ENCODE results near the gene EPHA6. TPM values are rescaled to one million over a fixed set of nuclear protein-coding genes. Genes with fewer than 3 reads are reported as not detected.

Gene EPHA6
- total RNA-seq, 1 donor from 2014 or later: 0.11 TPM

- H3K4me3 ChIP-seq: no peak overlapping the region
- H3K9me3 Mint-ChIP-seq: no peaks in the 10 kb centered on the region
- H3K27ac ChIP-seq: no peak overlapping the region
- no peaks in the 10 kb centered on the region for H4K20me1 ChIP-seq (ENCODE audit: low read depth)
- no peak overlapping the region for H3K9ac ChIP-seq
- no peak overlapping the region for H3K4me3 Mint-ChIP-seq
- DNase-seq (ENCODE audit: low spot score): no peak
- H3F3A ChIP-seq (ENCODE audit: low read depth): no peaks in the 10 kb centered on the region
- no peaks in the 10 kb centered on the region for H3K4me1 ChIP-seq
- H3K27me3 ChIP-seq: no peaks in the 10 kb centered on the region
- no peak overlapping the region for H2AFZ ChIP-seq (replicated peaks)
- no peaks in the 10 kb centered on the region for H3K4me1 Mint-ChIP-seq
- no peaks in the 10 kb centered on the region for H3K79me2 ChIP-seq (ENCODE audit: low read depth)
- no peaks in the 10 kb centered on the region for H3K9me3 ChIP-seq (ENCODE audit: low read depth)
- H3K36me3 ChIP-seq: no peaks in the 10 kb centered on the region
- TF ChIP-seq EZH2 (IDR thresholded peaks at IDR 0.05): no peak
- H3K27me3 Mint-ChIP-seq (ENCODE audit: insufficient read depth, low read depth): no peaks in the 10 kb centered on the region
- H3K4me2 ChIP-seq: no peak overlapping the region
- no peak overlapping the region for H3K27ac Mint-ChIP-seq
- H3K36me3 Mint-ChIP-seq: no peaks in the 10 kb centered on the region
Measured at GRCh38 chr3:97686258-97686657, 871.9 kb downstream of the EPHA6 start.

GRCh38 chr3:97687734-97688133 is 873.3 kb downstream of the EPHA6 start:
- Mint-ChIP-seq H3K27me3 (ENCODE audit: insufficient read depth, low read depth) (no peaks in the 10 kb centered on the region), H3K27ac (no peak overlapping the region), H3K9me3 (no peaks in the 10 kb centered on the region), H3K4me1 (no peaks in the 10 kb centered on the region), H3K36me3 (no peaks in the 10 kb centered on the region), H3K4me3 (no peak overlapping the region)
- Histone ChIP-seq H3K79me2 (ENCODE audit: low read depth) (no peaks in the 10 kb centered on the region), H3F3A (ENCODE audit: low read depth) (no peaks in the 10 kb centered on the region), H3K36me3 (no peaks in the 10 kb centered on the region), H3K4me1 (no peaks in the 10 kb centered on the region), H3K9me3 (ENCODE audit: low read depth) (no peaks in the 10 kb centered on the region), H3K27me3 (no peaks in the 10 kb centered on the region), H2AFZ (replicated peaks) (no peak overlapping the region), H3K4me2 (no peak overlapping the region), H3K4me3 (no peak overlapping the region), H3K9ac (no peak overlapping the region), H3K27ac (no peak overlapping the region), H4K20me1 (ENCODE audit: low read depth) (no peaks in the 10 kb centered on the region)
- no peak for TF ChIP-seq EZH2 (IDR thresholded peaks at IDR 0.05)
- TF ChIP-seq, protein P1, sequence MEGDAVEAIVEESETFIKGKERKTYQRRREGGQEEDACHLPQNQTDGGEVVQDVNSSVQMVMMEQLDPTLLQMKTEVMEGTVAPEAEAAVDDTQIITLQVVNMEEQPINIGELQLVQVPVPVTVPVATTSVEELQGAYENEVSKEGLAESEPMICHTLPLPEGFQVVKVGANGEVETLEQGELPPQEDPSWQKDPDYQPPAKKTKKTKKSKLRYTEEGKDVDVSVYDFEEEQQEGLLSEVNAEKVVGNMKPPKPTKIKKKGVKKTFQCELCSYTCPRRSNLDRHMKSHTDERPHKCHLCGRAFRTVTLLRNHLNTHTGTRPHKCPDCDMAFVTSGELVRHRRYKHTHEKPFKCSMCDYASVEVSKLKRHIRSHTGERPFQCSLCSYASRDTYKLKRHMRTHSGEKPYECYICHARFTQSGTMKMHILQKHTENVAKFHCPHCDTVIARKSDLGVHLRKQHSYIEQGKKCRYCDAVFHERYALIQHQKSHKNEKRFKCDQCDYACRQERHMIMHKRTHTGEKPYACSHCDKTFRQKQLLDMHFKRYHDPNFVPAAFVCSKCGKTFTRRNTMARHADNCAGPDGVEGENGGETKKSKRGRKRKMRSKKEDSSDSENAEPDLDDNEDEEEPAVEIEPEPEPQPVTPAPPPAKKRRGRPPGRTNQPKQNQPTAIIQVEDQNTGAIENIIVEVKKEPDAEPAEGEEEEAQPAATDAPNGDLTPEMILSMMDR (IDR thresholded peaks at IDR 0.05): no peak
- no peak for TF ChIP-seq EZH2phosphoT487 (IDR thresholded peaks at IDR 0.05)
- no peak for DNase-seq (ENCODE audit: low spot score)

GRCh38 chr3:97689111-97689510 is 874.7 kb downstream of the EPHA6 start:
- no peaks in the 10 kb centered on the region for H3K9me3 ChIP-seq (ENCODE audit: low read depth)

DNA sequence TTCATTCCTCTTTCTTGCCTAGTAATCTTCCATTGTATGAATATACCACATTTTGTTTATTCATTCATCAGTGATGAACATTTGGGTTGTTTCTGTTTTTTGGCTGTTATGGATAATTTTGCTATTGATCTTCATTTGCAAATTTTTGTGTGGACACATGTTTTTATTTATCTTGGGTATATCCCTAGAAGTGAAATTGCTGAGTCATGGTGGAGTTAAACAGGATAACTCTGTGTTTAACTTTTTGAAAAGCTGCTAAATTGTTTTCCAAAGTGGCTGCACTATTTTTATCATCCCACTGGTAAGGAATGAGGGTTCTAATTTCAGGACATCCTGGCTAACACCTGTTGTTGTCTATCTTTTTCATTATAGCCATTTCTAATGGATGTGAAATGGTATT is 875.6 kb downstream of the EPHA6 start:
- no peaks in the 10 kb centered on the region for H3K4me1 Mint-ChIP-seq
- Histone ChIP-seq H3K27me3 (no peaks in the 10 kb centered on the region), H3F3A (ENCODE audit: low read depth) (no peaks in the 10 kb centered on the region), H3K9ac (no peak overlapping the region), H3K9me3 (ENCODE audit: low read depth) (no peaks in the 10 kb centered on the region), H3K36me3 (no peaks in the 10 kb centered on the region), H3K4me2 (no peak overlapping the region), H2AFZ (replicated peaks) (no peak overlapping the region), H4K20me1 (ENCODE audit: low read depth) (no peaks in the 10 kb centered on the region), H3K4me3 (no peak overlapping the region), H3K4me1 (no peaks in the 10 kb centered on the region), H3K27ac (no peak overlapping the region), H3K79me2 (ENCODE audit: low read depth) (no peaks in the 10 kb centered on the region)
- no peak overlapping the region for H3K4me3 Mint-ChIP-seq
- H3K27me3 Mint-ChIP-seq (ENCODE audit: insufficient read depth, low read depth): peaks cover 3% of the 10 kb centered on the region
- TF ChIP-seq, protein P1 (IDR thresholded peaks at IDR 0.05): no peak
- TF ChIP-seq EZH2 (IDR thresholded peaks at IDR 0.05) (no peak), EZH2phosphoT487 (IDR thresholded peaks at IDR 0.05) (no peak)
- H3K36me3 Mint-ChIP-seq: no peaks in the 10 kb centered on the region
- no peak for DNase-seq (ENCODE audit: low spot score)
- H3K9me3 Mint-ChIP-seq: no peaks in the 10 kb centered on the region
- no peak overlapping the region for H3K27ac Mint-ChIP-seq

More at GRCh38 chr3:97689111-97689510, 874.7 kb downstream of the EPHA6 start:
- no peaks in the 10 kb centered on the region for H3K79me2 ChIP-seq (ENCODE audit: low read depth)
- no peak for DNase-seq (ENCODE audit: low spot score)
- no peaks in the 10 kb centered on the region for H3K4me1 Mint-ChIP-seq
- H3K27me3 Mint-ChIP-seq (ENCODE audit: insufficient read depth, low read depth): peaks cover 3% of the 10 kb centered on the region
- H3K9ac ChIP-seq: no peak overlapping the region
- no peaks in the 10 kb centered on the region for H3K36me3 Mint-ChIP-seq
- H3K27me3 ChIP-seq: no peaks in the 10 kb centered on the region
- no peak overlapping the region for H3K4me3 ChIP-seq
- H3K4me2 ChIP-seq: no peak overlapping the region
- H3F3A ChIP-seq (ENCODE audit: low read depth): no peaks in the 10 kb centered on the region
- H3K4me1 ChIP-seq: no peaks in the 10 kb centered on the region
- no peaks in the 10 kb centered on the region for H3K9me3 Mint-ChIP-seq
- H2AFZ ChIP-seq (replicated peaks): no peak overlapping the region
- H3K4me3 Mint-ChIP-seq: no peak overlapping the region
- H4K20me1 ChIP-seq (ENCODE audit: low read depth): no peaks in the 10 kb centered on the region
- no peak overlapping the region for H3K27ac Mint-ChIP-seq
- H3K27ac ChIP-seq: no peak overlapping the region
- no peaks in the 10 kb centered on the region for H3K36me3 ChIP-seq
- TF ChIP-seq EZH2 (IDR thresholded peaks at IDR 0.05): no peak
- TF ChIP-seq, protein P1 (IDR thresholded peaks at IDR 0.05): no peak
- TF ChIP-seq EZH2phosphoT487 (IDR thresholded peaks at IDR 0.05): no peak

All from neural progenitor cell (in vitro differentiated cells).